ENCODE measurements around the gene NAALADL2. TPM values are rescaled to one million over a fixed set of nuclear protein-coding genes. Genes with fewer than 3 reads are reported as not detected.

The NAALADL2 gene
- total and polyA plus RNA-seq, 2 of the 4 experiments (the other 2 are of a cell fraction), result 3.8 to 19.2 TPM

GRCh38 chr3:175851541-175851940 lies 992.4 kb downstream of the NAALADL2 start:
- Histone ChIP-seq H3K9me3 (ENCODE audit: control insufficient read depth, insufficient read depth, low read length) (no peaks in the 10 kb centered on the region), H3K4me2 (ENCODE audit: low read depth, low read length) (no peak overlapping the region), H2AFZ (replicated peaks; ENCODE audit: low read length, poor library complexity) (no peak overlapping the region), H3K18ac (ENCODE audit: low read depth, low read length) (no peak overlapping the region), H3K27me3 (ENCODE audit: control insufficient read depth, insufficient read depth, low read length) (no peaks in the 10 kb centered on the region), H2AK9ac (replicated peaks; ENCODE audit: low read depth, low read length, poor library complexity) (no peak overlapping the region), H2AK5ac (ENCODE audit: low read depth, low read length) (no peak overlapping the region), H3K79me1 (ENCODE audit: low read depth in 1 of 2, low read length in 2 of 2) (no peaks in the 10 kb centered on the region), H2BK5ac (ENCODE audit: low read depth, low read length, poor library complexity, severe bottlenecking) (no peak overlapping the region), H3K27ac (ENCODE audit: insufficient read depth, low read length) (no peak overlapping the region), H2BK20ac (ENCODE audit: low read depth, low read length) (no peak overlapping the region), H4K20me1 (ENCODE audit: insufficient read depth, low read length) (no peaks in the 10 kb centered on the region), H3K56ac (ENCODE audit: extremely low read depth, insufficient read depth, low read length) (no peak overlapping the region), H3K4ac (ENCODE audit: low read depth, low read length) (no peak overlapping the region), H3K4me3 (ENCODE audit: insufficient read depth, low read depth, low read length) (no peak overlapping the region), H4K8ac (ENCODE audit: low read depth in 2 of 2, low read length in 2 of 2) (no peak overlapping the region), H3K9ac (ENCODE audit: low read depth, low read length) (no peak overlapping the region), H4K5ac (ENCODE audit: low read depth, low read length) (no peak overlapping the region), H4K91ac (ENCODE audit: insufficient read depth, low read depth, low read length) (no peak overlapping the region), H2BK15ac (ENCODE audit: low read depth, low read length) (no peak overlapping the region), H3K23ac (ENCODE audit: low read depth, low read length) (no peak overlapping the region), H3K4me1 (ENCODE audit: control insufficient read depth, insufficient read depth, low read length) (no peaks in the 10 kb centered on the region), H2BK120ac (ENCODE audit: low read depth, low read length) (no peak overlapping the region), H3K36me3 (ENCODE audit: control insufficient read depth, insufficient read depth, low read length) (no peaks in the 10 kb centered on the region), H3K9me1 (ENCODE audit: insufficient read depth, low read length) (no peaks in the 10 kb centered on the region), H3K14ac (replicated peaks; ENCODE audit: low read depth, low read length) (no peak overlapping the region)
- ATAC-seq (ENCODE audit: low read depth) (no peak), DNase-seq (no peak)
- dilution Hi-C loops (cut with HindIII; ENCODE audit: low sequenced_read_pairs, unreplicated experiment) (no loop called here), in situ Hi-C loops (cut with MboI; ENCODE audit: low sequenced_read_pairs) (no loop called here), intact Hi-C loops (cut with micrococcal nuclease) (no loop called here)
- no TSS peak for BruUV-seq (replicated peaks)
- TF ChIP-seq MAZ (IDR thresholded peaks at IDR 0.05; ENCODE audit: borderline replicate concordance, low read depth, low read length) (no peak), RFX5 (IDR thresholded peaks at IDR 0.05; ENCODE audit: low read depth, low read length) (no peak), RCOR1 (IDR thresholded peaks at IDR 0.05; ENCODE audit: insufficient replicate concordance, low read length) (no peak)
- TF ChIP-seq, protein P1, sequence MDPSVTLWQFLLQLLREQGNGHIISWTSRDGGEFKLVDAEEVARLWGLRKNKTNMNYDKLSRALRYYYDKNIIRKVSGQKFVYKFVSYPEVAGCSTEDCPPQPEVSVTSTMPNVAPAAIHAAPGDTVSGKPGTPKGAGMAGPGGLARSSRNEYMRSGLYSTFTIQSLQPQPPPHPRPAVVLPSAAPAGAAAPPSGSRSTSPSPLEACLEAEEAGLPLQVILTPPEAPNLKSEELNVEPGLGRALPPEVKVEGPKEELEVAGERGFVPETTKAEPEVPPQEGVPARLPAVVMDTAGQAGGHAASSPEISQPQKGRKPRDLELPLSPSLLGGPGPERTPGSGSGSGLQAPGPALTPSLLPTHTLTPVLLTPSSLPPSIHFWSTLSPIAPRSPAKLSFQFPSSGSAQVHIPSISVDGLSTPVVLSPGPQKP (IDR thresholded peaks at IDR 0.05; ENCODE audit: borderline replicate concordance, low read depth, low read length), result no peak
- POLR2A ChIA-PET (ENCODE audit: unreplicated experiment), result no interaction called here
- no CpG with 5 or more reads among the region's 7 CpGs for WGBS, 2 experiments (ENCODE audit: extremely low coverage in 2 of 2, insufficient read length in 1 of 2)
- CTCF ChIA-PET, result no interaction called here

Data from IMR-90 (cell line).